Neural cell (in vitro differentiated cells): ENCODE data around the gene MTHFD1L.

Experiments used
- EZH2 ChIP-seq: fragments of 200-600, 300-800 bp; shearing (Covaris generic), sonication (generic); IDR thresholded peaks from 2 replicates; pipeline ENCODE4 v1.6.1; 2014; ENCODE audit warnings: antibody characterized with exemption, low read length, borderline replicate concordance, mild to moderate bottlenecking; ENCODE audit not compliant: insufficient read depth, poor library complexity, severe bottlenecking
- MXI1 ChIP-seq: fragments of 450-650 bp; conservative IDR thresholded peaks from 2 replicates; pipeline ENCODE4 v1.6.1; 2014; ENCODE audit warnings: antibody characterized with exemption, mild to moderate bottlenecking; ENCODE audit not compliant: poor library complexity, severe bottlenecking
- POLR2AphosphoS5 ChIP-seq: IDR thresholded peaks from 2 replicates; pipeline ENCODE4 v1.6.1; 2012
- TF ChIP-seq, protein P1 (sequence below): fragments of 450-650 bp; IDR thresholded peaks from 2 replicates; pipeline ENCODE4 v1.5.1; 2014; ENCODE audit warnings: antibody characterized with exemption, mild to moderate bottlenecking, moderate library complexity; ENCODE audit not compliant: poor library complexity, severe bottlenecking

DNA sequence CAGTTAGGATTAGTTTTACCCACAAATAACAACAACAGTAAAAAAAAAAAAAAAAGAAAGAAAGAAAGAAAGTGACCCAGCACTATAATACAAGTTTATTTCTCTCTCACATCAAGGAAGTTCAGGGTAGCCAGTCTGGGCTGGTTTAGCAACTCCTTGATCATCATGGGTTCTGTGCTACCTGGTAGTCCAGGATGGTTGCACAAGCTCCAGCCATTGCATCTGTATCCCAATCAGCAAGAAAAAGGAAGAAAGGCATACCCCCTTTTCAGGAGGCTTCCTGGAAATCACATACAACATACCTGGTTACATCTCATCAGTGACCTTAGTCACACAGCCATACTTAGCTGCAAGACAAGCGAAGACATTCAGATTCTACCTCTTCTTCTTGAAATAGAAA is 128.5 kb downstream of the MTHFD1L start:
- TF ChIP-seq, protein P1, sequence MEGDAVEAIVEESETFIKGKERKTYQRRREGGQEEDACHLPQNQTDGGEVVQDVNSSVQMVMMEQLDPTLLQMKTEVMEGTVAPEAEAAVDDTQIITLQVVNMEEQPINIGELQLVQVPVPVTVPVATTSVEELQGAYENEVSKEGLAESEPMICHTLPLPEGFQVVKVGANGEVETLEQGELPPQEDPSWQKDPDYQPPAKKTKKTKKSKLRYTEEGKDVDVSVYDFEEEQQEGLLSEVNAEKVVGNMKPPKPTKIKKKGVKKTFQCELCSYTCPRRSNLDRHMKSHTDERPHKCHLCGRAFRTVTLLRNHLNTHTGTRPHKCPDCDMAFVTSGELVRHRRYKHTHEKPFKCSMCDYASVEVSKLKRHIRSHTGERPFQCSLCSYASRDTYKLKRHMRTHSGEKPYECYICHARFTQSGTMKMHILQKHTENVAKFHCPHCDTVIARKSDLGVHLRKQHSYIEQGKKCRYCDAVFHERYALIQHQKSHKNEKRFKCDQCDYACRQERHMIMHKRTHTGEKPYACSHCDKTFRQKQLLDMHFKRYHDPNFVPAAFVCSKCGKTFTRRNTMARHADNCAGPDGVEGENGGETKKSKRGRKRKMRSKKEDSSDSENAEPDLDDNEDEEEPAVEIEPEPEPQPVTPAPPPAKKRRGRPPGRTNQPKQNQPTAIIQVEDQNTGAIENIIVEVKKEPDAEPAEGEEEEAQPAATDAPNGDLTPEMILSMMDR, result no peak
- no peak for TF ChIP-seq EZH2
- TF ChIP-seq MXI1, result no peak
- TF ChIP-seq POLR2AphosphoS5, result no peak
